ENCODE measurements around the gene TTLL5. TPM values are rescaled to one million over a fixed set of nuclear protein-coding genes. Genes with fewer than 3 reads are reported as not detected.

TTLL5 gene
- polyA plus RNA-seq, 3 donors = 4.2 to 7.2 (median 4.7) TPM

DNA sequence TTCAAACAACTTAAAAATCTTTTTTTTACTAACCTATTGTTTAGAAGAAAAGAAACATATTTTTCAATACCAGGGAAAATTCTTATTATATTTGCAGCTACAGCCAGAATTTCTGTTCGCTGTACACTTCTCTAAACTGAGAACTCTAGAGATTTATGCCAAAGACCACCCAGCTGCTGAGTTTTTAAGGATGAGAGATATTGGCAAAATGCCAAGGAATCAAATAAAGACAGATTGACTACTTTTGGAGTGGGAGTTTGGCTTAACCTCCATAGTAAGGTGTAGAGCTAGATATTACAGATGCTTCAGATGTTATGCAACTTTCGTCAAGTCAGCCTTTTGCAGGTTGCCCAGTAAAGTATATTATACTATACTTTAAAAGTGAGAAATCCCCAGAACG, 71.8 kb downstream of the TTLL5 start:
- TF ChIP-seq, protein P1, sequence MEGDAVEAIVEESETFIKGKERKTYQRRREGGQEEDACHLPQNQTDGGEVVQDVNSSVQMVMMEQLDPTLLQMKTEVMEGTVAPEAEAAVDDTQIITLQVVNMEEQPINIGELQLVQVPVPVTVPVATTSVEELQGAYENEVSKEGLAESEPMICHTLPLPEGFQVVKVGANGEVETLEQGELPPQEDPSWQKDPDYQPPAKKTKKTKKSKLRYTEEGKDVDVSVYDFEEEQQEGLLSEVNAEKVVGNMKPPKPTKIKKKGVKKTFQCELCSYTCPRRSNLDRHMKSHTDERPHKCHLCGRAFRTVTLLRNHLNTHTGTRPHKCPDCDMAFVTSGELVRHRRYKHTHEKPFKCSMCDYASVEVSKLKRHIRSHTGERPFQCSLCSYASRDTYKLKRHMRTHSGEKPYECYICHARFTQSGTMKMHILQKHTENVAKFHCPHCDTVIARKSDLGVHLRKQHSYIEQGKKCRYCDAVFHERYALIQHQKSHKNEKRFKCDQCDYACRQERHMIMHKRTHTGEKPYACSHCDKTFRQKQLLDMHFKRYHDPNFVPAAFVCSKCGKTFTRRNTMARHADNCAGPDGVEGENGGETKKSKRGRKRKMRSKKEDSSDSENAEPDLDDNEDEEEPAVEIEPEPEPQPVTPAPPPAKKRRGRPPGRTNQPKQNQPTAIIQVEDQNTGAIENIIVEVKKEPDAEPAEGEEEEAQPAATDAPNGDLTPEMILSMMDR (IDR thresholded peaks at IDR 0.05) = no peak
- Histone ChIP-seq H3K36me3 (replicated peaks in 1 of 2; ENCODE audit: control insufficient read depth in 1 of 2, insufficient read depth in 2 of 2, low read length in 2 of 2) (peaks cover 19 to 54% of the 10 kb centered on the region in 2 donors), H3K9ac (ENCODE audit: insufficient read depth, low read length, poor library complexity, severe bottlenecking) (no peak overlapping the region), H3K79me2 (ENCODE audit: insufficient read depth, low read length) (no peaks in the 10 kb centered on the region), H3K4me1 (ENCODE audit: control insufficient read depth in 1 of 2, insufficient read depth in 2 of 2, low read length in 2 of 2) (no peaks in the 10 kb centered on the region), H4K20me1 (ENCODE audit: insufficient read depth, low read length) (no peaks in the 10 kb centered on the region), H3K9me3 (replicated peaks in 1 of 2; ENCODE audit: control insufficient read depth in 1 of 2, insufficient read depth in 1 of 2, low read length in 2 of 2) (no peaks in the 10 kb centered on the region), H2AFZ (ENCODE audit: insufficient read depth, low read depth, low read length, poor library complexity, severe bottlenecking) (no peak overlapping the region), H3K27me3 (ENCODE audit: control insufficient read depth in 2 of 2, insufficient read depth in 2 of 2, low read length in 2 of 2) (no peaks in the 10 kb centered on the region), H3K4me3 (replicated peaks in 1 of 3; ENCODE audit: low read depth in 2 of 3, low read length in 3 of 3) (no peak overlapping the region), H3K4me2 (replicated peaks; ENCODE audit: extremely low read depth, low read length, poor library complexity, severe bottlenecking) (no peak overlapping the region), H3K27ac (ENCODE audit: low read depth in 1 of 2, low read length in 2 of 2) (no peak overlapping the region)
- no peaks in the 10 kb centered on the region for H3K27me3 Mint-ChIP-seq (ENCODE audit: low read depth in 3 of 3)
- no CpG with 5 or more reads among the region's 3 CpGs for WGBS (ENCODE audit: insufficient coverage)
- H3K36me3 Mint-ChIP-seq = peaks cover 44 to 55% of the 10 kb centered on the region in 2 donors
- no peaks in the 10 kb centered on the region for H3K4me1 Mint-ChIP-seq
- no peak overlapping the region for H3K4me3 Mint-ChIP-seq
- H3K9me3 Mint-ChIP-seq = no peaks in the 10 kb centered on the region
- intact Hi-C loops (cut with micrococcal nuclease) = no loop called here
- no peak overlapping the region for H3K27ac Mint-ChIP-seq
- DNase-seq = no peak

DNA sequence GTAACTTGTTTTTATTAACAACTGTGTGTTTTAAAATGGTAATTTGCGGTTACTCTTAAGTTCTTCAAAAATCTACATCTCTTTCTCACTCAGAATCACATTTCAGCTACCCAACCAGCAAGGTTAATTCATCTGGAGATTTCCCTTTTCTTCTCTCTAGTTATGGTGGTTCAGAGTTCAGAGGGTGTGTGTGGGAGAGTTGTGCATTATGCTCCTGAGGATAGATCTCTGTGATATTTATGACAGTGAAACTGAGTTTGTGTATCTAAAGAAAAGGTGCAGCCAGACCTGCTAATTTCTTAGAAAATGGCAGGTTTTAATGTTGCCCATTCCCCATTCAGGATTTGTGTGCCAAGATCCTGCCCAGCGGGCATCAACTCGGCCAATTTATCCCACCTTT, 73.8 kb downstream of the TTLL5 start:
- peaks cover 44 to 53% of the 10 kb centered on the region in 2 donors for H3K36me3 Mint-ChIP-seq
- Histone ChIP-seq H3K79me2 (ENCODE audit: insufficient read depth, low read length) (no peaks in the 10 kb centered on the region), H3K4me1 (ENCODE audit: control insufficient read depth in 1 of 2, insufficient read depth in 2 of 2, low read length in 2 of 2) (no peaks in the 10 kb centered on the region), H3K9ac (ENCODE audit: insufficient read depth, low read length, poor library complexity, severe bottlenecking) (no peak overlapping the region), H3K4me3 (replicated peaks in 1 of 3; ENCODE audit: low read depth in 2 of 3, low read length in 3 of 3) (no peak overlapping the region), H4K20me1 (ENCODE audit: insufficient read depth, low read length) (no peaks in the 10 kb centered on the region), H3K27ac (ENCODE audit: low read depth in 1 of 2, low read length in 2 of 2) (no peak overlapping the region), H3K36me3 (replicated peaks in 1 of 2; ENCODE audit: control insufficient read depth in 1 of 2, insufficient read depth in 2 of 2, low read length in 2 of 2) (peaks cover 19 to 54% of the 10 kb centered on the region in 2 donors), H3K4me2 (replicated peaks; ENCODE audit: extremely low read depth, low read length, poor library complexity, severe bottlenecking) (no peak overlapping the region), H3K27me3 (ENCODE audit: control insufficient read depth in 2 of 2, insufficient read depth in 2 of 2, low read length in 2 of 2) (no peaks in the 10 kb centered on the region), H3K9me3 (replicated peaks in 1 of 2; ENCODE audit: control insufficient read depth in 1 of 2, insufficient read depth in 1 of 2, low read length in 2 of 2) (no peaks in the 10 kb centered on the region), H2AFZ (ENCODE audit: insufficient read depth, low read depth, low read length, poor library complexity, severe bottlenecking) (no peak overlapping the region)
- no peak for DNase-seq
- TF ChIP-seq, protein P1 (IDR thresholded peaks at IDR 0.05) = no peak
- H3K4me3 Mint-ChIP-seq = no peak overlapping the region
- no peaks in the 10 kb centered on the region for H3K9me3 Mint-ChIP-seq
- no peaks in the 10 kb centered on the region for H3K4me1 Mint-ChIP-seq
- H3K27me3 Mint-ChIP-seq (ENCODE audit: low read depth in 3 of 3) = no peaks in the 10 kb centered on the region
- no peak overlapping the region for H3K27ac Mint-ChIP-seq
- 100% methylated on average over 2 of the region's 3 CpGs for WGBS (ENCODE audit: insufficient coverage)
- intact Hi-C loops (cut with micrococcal nuclease) = no loop called here

Data from CD14-positive monocyte (primary cell).